ENCODE measurements around the gene DOCK11.

DOCK11 gene

GRCh38 chrX:118502161-118502789 lies 6.7 kb downstream of the DOCK11 start:
- no peak for DNase-seq (ENCODE audit: low read depth)
- H3K4me3 ChIP-seq (ENCODE audit: low read depth, low read length) = no peak overlapping the region
- TF ChIP-seq, protein P1, sequence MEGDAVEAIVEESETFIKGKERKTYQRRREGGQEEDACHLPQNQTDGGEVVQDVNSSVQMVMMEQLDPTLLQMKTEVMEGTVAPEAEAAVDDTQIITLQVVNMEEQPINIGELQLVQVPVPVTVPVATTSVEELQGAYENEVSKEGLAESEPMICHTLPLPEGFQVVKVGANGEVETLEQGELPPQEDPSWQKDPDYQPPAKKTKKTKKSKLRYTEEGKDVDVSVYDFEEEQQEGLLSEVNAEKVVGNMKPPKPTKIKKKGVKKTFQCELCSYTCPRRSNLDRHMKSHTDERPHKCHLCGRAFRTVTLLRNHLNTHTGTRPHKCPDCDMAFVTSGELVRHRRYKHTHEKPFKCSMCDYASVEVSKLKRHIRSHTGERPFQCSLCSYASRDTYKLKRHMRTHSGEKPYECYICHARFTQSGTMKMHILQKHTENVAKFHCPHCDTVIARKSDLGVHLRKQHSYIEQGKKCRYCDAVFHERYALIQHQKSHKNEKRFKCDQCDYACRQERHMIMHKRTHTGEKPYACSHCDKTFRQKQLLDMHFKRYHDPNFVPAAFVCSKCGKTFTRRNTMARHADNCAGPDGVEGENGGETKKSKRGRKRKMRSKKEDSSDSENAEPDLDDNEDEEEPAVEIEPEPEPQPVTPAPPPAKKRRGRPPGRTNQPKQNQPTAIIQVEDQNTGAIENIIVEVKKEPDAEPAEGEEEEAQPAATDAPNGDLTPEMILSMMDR (IDR thresholded peaks at IDR 0.05; ENCODE audit: control insufficient read depth, extremely low read depth, insufficient read depth) = no peak

- DNase-seq (ENCODE audit: low read depth) = no peak
- TF ChIP-seq, protein P1 (IDR thresholded peaks at IDR 0.05; ENCODE audit: control insufficient read depth, extremely low read depth, insufficient read depth) = no peak
- H3K4me3 ChIP-seq (ENCODE audit: low read depth, low read length) = no peak overlapping the region
Observed at GRCh38 chrX:118503260-118504041, 7.8 kb downstream of the DOCK11 start.

DNA sequence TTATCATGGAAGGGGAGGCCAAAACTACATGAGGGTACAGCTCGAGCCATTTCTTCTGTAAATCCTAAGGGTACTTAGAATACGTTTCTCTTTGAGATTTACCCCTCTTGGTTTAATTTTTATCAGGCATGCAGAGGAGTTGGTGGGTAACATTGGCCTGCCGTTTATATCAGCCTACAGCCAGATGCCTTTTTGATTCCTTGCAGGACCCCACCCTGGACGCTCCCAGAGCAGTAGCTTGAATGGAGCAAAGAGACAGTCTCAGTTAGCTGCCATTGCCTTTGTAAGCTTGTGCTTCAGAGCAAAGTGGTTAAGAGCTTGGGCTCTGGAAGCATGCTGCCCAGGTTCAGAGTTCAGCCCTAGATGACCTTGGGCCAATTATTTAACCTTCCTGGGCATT lies 9.0 kb downstream of the DOCK11 start:
- TF ChIP-seq, protein P1 (IDR thresholded peaks at IDR 0.05; ENCODE audit: control insufficient read depth, extremely low read depth, insufficient read depth) = no peak
- H3K4me3 ChIP-seq (ENCODE audit: low read depth, low read length) = no peak overlapping the region
- no peak for DNase-seq (ENCODE audit: low read depth)

DNA sequence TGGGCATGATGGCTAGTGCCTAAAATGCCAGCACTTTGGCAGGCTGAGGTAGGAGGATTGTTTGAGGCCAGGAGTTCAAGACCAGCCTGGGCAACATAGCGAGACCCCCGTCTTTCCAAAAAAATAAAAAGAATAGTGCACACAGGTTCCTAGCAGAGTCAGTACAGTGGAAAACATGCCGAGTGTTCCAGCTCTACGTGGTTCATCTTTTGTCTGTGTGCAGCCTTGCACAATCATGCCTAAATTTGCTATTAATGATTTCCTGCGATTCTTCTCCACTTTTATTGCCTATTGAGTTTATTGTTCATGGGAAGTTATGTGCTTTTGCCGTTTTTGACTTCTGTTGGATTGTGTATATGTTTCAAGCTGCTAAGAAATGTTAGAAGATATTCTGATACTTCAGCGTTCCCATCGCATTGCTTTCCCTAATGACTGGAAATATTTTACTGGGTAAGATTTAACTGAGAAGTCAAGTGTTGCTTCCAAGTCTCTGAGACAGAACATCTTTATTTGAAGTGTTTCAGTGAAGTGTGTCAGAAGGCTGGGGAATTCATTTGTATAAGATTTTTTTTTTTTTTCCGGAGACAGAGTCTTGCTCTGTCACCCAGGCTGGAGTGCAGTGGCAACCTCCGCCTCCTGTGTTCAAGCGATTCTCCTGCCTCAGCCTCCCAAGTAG lies 11.3 kb downstream of the DOCK11 start:
- no peak overlapping the region for H3K4me3 ChIP-seq (ENCODE audit: low read depth, low read length)
- TF ChIP-seq, protein P1 (IDR thresholded peaks at IDR 0.05; ENCODE audit: control insufficient read depth, extremely low read depth, insufficient read depth) = no peak
- no peak for DNase-seq (ENCODE audit: low read depth)

GRCh38 chrX:118507766-118508165 lies 12.2 kb downstream of the DOCK11 start:
- no peak for DNase-seq (ENCODE audit: low read depth)
- no peak overlapping the region for H3K4me3 ChIP-seq (ENCODE audit: low read depth, low read length)
- TF ChIP-seq, protein P1 (IDR thresholded peaks at IDR 0.05; ENCODE audit: control insufficient read depth, extremely low read depth, insufficient read depth) = no peak

GRCh38 chrX:118508221-118508620 lies 12.6 kb downstream of the DOCK11 start:
- DNase-seq (ENCODE audit: low read depth) = no peak
- TF ChIP-seq, protein P1 (IDR thresholded peaks at IDR 0.05; ENCODE audit: control insufficient read depth, extremely low read depth, insufficient read depth) = no peak
- no peak overlapping the region for H3K4me3 ChIP-seq (ENCODE audit: low read depth, low read length)

All from LNCaP clone FGC (cell line).